GM10266 (cell line): ENCODE results near the gene VHLL.
"Not testable (repeated sequence)": the region's sequence is repeated elsewhere in the genome, so short reads cannot be mapped to it uniquely, and the experiment has no call there.

Experiments used
- DNase-seq: peaks from one replicate; pipeline ENCODE4 v3.0.0; 2012; ENCODE audit errors: extremely low spot score
- TF ChIP-seq, protein P1 (sequence below): IDR thresholded peaks from 2 replicates; pipeline ENCODE4 v1.5.1; 2012; ENCODE audit warnings: mild to moderate bottlenecking, low read depth; ENCODE audit not compliant: control insufficient read depth, insufficient read depth; ENCODE audit errors: missing control alignments

The VHLL gene

DNA sequence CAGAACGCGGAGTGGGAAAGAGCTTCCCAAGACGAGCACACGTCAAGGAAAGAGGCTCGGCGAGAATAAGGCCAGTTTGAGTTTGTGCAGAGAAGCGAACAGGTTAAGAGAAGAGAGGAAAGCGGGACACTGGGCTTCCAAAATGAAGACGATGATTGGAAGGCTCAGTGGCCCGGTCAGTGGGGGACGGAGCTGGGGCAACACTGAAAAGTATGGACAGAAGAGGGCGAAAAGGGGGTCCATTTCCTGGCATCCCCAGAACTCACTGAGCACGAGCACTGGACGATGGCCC is 38.7 kb upstream of the VHLL start:
- DNase-seq: no peak
- TF ChIP-seq, protein P1, sequence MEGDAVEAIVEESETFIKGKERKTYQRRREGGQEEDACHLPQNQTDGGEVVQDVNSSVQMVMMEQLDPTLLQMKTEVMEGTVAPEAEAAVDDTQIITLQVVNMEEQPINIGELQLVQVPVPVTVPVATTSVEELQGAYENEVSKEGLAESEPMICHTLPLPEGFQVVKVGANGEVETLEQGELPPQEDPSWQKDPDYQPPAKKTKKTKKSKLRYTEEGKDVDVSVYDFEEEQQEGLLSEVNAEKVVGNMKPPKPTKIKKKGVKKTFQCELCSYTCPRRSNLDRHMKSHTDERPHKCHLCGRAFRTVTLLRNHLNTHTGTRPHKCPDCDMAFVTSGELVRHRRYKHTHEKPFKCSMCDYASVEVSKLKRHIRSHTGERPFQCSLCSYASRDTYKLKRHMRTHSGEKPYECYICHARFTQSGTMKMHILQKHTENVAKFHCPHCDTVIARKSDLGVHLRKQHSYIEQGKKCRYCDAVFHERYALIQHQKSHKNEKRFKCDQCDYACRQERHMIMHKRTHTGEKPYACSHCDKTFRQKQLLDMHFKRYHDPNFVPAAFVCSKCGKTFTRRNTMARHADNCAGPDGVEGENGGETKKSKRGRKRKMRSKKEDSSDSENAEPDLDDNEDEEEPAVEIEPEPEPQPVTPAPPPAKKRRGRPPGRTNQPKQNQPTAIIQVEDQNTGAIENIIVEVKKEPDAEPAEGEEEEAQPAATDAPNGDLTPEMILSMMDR: no peak

DNA sequence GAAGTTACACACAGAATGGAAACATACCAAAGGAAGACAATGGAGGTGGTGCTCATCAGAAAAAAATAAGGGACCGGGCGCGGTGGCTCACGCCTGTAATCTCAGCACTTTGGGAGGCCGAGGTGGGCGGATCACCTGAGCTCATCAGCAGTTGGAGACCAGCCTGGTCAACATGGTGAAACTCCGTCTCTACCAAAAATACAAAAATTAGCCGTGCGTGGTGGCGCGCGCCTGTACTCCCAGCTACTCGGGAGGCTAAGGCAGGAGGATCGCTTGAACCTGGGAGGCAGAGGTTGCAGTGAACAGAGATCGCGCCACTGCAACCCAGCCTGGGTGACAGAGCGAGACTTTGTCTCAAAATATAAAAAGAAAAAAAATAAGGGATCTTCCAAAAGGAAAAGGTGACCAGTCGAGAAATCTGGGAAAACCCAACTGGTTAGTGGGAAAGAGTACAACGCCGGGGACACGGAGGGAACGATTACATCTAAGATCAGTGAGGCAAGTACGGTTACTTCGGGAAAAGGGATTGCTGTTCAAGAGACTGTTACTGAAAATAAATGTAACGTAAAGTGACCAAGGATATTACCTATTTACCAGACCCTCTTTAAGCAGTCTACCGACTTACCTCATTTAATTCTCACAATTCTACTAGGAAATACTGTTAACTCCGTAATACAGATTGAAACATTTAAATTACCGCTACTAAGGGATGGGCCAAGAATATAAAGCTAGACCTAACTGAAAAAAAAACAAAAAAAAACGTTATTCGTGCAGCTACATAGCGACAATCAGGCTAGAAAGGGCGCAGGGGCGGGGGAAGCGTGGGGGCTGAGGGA is 38.2 kb upstream of the VHLL start:
- TF ChIP-seq, protein P1: no peak
- no peak for DNase-seq

DNA sequence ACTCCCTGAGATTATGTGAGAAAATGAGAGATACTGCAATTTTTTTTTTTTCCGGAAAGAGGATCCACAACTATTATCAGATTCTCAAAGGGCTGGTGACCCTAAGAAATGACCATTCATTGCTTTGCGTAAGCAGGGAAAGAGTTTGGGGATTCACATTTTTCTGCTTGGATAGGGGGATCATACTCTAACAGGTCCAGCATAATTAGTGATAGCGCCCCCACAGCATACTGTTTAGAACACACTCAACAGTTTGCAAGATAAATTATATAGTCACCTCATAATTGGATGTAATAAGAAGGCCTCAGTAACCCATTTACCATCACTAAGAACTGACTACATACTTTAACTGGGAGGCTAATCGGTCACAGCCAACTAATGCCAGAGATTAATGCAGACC is 37.1 kb upstream of the VHLL start:
- TF ChIP-seq, protein P1: peak; percentile 23
- DNase-seq: peak; percentile 31

DNA sequence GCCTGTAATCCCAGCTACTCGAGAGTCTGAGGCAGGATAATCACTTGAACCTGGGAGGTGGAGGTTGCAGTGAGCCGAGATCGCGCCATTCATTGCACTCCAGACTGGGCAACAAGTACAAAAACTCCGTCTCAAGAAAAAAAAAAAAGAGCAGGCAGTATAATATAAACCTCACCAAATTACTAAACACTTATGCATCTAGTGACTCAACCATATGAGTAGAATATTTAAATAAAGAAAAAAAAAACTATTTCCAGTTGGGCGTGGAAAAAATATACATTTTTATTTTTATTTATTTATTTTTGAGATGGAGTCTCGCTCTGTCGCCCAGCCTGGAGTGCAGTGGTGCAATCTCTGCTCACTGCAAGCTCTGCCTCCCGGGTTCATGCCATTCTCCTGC is 24.1 kb upstream of the VHLL start:
- DNase-seq: not testable (repeated sequence)

DNA sequence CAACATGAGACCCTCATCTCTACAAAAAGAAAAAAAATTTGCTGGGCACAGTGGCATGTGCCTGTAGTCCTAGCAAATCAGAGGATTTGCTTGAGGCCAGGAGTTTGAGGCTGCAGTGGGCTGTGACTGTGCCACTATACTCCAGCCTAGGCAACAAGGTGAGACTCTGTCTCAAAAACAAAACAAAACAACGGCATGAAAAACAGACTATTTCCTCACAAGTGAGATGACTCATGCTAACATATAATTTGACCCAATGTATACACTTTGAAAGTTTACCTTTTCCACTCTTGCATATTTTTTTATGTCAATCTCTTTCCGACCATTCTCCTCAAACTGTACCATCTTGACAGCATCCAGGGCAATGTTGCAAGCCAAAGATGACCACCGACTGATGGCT is 21.5 kb upstream of the VHLL start:
- TF ChIP-seq, protein P1: no peak
- DNase-seq: no peak

DNA sequence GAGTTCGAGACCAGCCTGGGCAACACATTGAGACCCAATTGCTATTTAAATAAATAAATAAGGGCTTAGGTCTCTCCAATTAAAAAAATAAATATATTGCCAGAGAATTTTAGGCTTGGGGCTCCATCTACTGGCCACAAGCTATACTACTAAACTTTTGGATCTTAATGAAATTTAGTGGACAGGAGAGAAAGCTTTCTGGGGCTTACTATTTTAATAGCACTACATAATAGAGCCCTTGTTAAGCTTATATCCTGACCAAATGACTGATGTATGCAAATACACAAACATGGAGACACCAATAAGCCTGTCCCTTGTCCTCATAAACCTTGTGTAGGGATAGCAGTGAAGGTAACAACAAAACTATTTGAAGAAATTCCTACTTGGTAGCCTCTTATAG is 20.6 kb upstream of the VHLL start:
- DNase-seq: no peak
- TF ChIP-seq, protein P1: peak; percentile 36

DNA sequence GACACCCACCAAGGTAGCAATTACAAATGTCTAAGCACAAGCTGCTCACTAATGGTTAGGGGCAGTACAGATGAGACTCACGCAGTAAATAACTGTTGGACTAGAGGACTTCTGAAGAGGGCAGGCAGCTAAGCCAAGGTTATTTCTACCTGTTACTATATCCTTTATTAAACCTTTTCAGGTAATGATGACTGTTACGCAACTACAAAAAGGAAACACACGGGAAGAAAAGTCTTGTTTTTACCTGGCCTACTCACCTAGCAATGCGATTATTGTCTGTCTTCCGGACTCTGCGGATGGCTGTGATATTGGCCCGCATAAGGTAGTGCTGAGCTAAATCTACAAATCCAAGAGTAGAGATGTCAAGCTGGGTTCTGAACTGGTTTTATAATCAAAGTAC is 17.8 kb upstream of the VHLL start:
- no peak for DNase-seq
- TF ChIP-seq, protein P1: no peak

DNA sequence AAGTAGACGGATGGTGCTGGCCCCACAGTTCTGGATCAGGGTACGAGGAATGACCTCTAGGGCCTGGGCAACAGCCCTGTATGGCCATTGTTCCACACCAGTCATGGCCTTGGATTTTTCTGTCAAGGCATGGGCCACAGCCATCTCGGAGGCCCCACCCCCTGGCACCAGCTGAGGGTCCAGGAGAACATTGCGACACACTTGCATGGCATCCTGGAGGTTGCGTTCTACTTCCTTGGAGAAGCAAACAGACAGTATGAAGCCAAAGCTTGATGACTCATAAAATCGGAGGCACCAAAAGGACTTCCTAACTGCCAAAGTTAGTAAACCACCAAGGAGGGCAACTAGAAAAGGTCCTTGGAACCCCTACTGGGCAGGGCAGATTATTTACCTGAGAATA is 11.9 kb upstream of the VHLL start:
- no peak for DNase-seq
- TF ChIP-seq, protein P1: no peak
